Measurements from ENCODE around the gene C1orf122.
"Not testable (repeated sequence)": the region's sequence is repeated elsewhere in the genome, so short reads cannot be mapped to it uniquely, and the experiment has no call there.

Gene C1orf122

GRCh38 chr1:37807555-37808368 is at the start of gene C1orf122, which contains the start of gene YRDC:
TSS of gene C1orf122 (plus strand) at chr1:37807790. CDS start at chr1:37808405, 615 bp downstream.
TSS of gene YRDC (minus strand) at chr1:37808208. CDS start at chr1:37808180, 28 bp downstream.
- peak; percentile 93 for DNase-seq

DNA sequence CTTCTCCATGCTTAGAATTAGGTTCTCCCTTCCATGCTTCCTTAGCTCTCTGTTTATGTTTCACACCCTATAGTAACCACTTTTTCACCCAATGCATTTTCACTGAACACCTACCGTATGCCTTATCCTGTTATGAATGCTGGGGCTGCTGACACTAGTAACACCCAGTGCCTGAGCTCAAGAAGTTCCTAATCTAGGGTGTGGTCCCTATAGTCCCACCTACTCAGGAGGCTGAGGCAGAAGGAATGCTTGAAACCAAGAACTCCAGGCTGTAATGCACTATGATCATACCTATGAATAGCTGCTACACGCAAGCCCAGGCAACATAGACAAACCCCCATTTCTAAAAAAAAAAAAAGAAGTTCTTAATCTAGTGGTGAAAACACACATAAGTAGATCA is 48.1 kb upstream of the C1orf122 start:
- no peak for DNase-seq

GRCh38 chr1:37761416-37762095 is 46.0 kb upstream of the C1orf122 start:
- no peak for DNase-seq

- DNase-seq, result no peak
These were observed 45.1 kb upstream of the C1orf122 start for GRCh38 chr1:37762516-37762915.

- no peak for DNase-seq
These were observed 43.7 kb upstream of the C1orf122 start for GRCh38 chr1:37763791-37764413.

DNA sequence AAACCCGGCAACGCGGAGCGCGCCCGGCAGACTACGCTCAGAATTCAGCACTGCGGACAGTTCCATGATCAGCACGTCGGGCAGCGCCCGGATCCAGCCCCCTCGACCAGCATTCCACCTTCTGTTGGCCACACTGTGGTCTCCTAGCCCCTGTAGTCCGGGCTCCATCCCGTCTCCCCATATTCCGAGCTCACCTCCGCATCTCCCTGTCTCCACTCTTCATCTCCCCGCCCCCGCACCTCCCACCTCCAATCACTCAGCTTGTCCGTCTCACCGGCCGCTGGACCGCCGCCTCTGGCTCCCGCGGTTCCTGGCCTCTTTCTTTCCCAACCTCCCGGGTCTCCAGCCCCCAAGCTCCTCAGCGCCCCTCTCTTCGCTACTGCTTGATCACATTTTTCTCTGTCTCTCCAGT is 43.2 kb upstream of the C1orf122 start:
- DNase-seq, result peak; percentile 41 to 51

DNA sequence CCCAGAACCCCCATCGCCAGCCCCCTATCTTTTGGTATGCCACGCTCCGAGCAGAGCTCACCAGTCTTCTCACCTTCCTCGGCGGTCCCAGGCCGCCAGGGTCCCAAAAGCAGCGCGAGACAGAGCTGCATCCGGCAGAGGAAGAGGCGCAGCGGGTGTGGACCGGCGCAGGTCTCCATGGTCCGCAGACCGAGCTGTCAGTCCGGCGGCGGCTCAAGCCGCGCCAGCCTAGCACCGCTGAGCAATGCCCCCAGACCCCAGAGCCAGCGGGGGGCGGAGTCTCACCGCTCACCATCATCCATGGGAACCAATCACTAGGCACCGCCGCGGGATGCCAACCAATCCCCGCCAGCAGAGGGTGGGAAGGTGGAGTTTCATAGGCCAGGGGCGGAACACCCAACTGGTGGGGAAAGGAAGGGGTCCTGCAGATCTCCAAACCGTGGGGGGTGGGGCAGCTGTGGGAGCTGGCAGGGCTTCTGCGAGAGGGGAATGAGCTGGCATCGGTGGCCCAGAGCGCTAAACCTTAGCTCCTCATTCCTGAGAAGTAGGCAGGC is 42.6 kb upstream of the C1orf122 start, which contains the start of gene EPHA10:
Gene EPHA10 (minus strand): TSS at position 233 of the 554 bp plus-strand sequence. CDS start 54 bp downstream, at position 179.
- DNase-seq, result no peak

DNA sequence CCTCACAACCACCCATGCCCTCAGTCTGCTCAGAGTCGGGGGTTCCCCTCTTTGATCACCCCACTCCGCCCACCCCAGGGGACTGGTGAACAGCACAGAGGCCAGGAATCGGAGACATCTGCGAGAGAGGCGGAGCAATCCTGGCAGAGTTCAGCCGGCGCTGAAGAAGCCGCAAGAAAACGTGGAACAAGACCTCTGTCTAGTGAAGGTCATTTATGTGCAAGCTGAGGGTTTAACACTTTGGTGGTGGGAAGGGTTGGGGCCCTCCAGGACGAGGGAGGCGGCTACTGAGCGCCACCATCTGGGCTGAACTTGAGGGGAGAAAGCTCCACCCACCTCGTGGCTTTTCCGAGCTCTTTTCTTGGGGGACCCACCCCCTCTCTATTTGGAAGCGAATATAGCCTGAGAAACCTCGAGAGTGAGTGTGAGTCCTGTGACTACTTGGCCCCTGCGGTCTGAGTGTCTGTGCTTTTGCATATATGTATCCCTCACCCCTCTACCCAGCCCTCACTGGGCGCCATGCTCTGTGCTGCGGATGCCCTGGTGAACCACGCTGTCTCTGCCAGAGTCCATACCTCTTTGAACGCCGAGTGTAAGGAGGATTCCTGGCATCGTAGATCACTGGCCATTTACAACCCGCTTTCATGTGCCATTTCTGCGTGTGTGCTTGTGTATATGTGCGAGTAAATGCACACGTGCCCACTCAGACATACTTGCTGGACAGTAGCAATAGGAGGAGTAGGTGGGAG is 41.5 kb upstream of the C1orf122 start:
- DNase-seq, result no peak

DNA sequence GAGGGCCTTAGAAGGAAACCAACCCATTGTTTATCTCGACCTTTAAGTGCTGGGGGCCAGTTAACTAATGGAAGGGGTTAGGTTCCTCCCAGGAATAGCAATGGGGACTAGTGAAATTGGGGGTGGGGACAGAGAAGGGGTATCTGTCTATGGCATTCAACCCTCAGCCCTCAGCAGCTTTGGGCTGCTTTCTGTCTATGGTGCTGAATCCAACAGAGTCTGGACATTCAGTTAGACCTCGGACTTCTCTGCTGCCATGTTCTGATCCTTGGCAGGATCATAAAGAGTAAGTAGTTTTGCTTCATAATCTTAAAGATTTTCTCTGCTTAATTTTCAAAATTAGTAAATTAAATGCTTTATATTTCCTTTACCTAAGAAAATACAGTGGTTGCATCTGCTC is 40.1 kb upstream of the C1orf122 start:
- DNase-seq, result no peak

GRCh38 chr1:37771440-37771839 is 36.1 kb upstream of the C1orf122 start:
- not testable (repeated sequence) for DNase-seq

- no peak for DNase-seq
These were observed 30.6 kb upstream of the C1orf122 start for GRCh38 chr1:37776946-37777516.

DNA sequence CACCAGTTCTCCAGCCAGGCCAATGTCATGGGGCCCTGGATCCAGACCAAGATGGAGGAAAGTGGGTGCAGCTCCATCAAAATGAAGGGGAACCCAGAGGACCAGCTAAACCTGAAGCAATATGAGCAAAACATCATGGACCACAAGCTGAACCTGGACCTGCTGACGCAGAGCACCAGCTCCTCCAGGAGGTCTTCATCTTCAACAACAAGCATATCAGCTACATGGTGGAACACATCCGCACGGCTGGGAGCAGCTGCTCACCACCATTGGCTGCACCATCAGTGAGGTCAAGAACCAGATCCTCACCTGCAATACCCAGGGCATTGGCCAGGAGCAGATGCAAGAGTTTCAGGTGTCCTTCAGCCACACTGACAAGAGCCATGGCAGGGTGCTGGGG is 28.9 kb upstream of the C1orf122 start:
- DNase-seq, result no peak

DNA sequence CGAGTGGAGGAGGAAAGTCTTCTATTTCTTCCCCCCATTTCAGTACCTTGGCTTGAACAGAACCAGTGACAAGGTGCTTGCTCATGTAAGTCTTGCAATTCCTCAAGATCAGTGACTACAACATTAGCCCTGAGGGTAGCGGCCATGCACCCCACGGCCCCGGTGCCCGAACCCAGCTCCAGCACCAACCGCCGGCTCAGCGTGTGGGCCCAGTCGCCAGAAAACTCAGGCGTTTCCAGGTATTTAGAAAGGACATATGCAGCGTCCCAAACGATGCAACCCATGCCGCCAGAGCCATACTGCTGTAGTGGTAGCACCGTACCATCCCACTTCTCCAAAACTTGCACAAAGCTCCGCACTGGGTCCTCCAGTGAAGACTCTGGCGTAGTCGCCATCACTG is 25.1 kb upstream of the C1orf122 start:
- no peak for DNase-seq

DNA sequence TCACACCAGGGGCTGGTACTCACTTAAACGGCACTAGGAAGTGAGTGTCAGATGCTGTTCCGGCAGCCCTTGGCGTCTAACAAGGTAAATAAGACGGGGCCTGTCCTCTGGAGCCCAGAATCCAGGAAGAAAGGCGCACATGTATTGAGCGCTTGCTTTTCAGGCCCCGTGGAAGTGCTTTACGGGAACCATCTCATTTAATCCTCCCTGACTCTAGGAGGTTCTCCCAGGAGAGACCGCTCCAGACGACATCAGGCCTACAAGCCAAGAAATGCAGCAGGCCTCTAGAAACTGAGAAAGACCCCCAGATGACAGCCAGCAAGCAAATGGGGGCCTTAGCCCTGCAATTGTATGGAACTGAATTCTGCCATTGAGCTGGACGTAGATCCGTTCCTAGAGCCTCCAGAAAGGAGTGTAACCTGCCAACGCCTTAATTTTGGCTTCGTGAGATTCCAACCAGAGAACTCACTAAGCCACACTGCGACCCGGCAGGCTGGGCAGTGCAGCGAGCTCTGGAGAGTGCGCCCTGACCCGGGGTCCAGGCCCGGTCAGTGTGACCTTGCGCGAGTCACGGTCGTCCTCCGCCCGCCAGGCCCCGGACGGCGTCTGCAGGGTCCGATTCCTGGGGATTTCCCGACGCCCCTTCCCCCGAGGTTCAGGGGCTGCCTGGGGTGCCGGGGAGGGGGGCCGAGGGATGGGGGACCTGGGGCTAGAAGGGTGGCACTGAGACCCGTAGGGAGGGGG is 14.5 kb upstream of the C1orf122 start:
- DNase-seq, result no peak

DNA sequence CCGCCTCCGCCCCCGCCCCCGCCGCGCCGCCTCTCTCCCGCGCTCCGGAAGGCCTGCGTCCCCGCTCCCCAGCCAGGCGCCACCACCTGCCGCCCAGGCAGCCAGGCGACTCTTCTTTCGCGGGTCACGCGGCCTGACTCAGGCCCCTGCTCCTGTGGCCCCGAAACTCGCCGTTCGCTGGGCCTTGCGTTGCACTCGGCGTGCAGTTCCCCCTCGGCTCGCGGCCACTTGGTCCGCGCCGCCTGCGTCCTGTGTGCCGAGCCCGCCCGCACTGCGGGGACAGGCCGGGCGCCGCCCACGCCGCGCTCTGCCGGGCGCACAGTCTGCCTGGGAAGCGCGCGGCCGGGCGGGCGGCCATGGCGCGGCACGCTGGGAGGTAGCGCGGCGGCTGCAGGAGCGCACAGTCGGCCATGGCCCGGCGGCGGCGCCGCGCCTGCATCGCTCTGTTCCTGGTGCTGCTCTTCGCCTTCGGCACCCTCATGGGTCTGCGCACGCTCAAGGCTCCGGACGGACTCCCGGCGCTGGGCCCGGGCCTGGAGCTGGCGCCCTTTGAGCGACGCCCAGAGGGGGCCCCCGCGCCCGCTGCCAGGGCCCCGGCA is 13.7 kb upstream of the C1orf122 start, which contains the start of gene MANEAL:
Gene MANEAL (plus strand): TSS at position 75 of the 599 bp plus-strand sequence. CDS start 336 bp downstream, at position 411.
- peak; percentile 34 to 50 for DNase-seq

DNA sequence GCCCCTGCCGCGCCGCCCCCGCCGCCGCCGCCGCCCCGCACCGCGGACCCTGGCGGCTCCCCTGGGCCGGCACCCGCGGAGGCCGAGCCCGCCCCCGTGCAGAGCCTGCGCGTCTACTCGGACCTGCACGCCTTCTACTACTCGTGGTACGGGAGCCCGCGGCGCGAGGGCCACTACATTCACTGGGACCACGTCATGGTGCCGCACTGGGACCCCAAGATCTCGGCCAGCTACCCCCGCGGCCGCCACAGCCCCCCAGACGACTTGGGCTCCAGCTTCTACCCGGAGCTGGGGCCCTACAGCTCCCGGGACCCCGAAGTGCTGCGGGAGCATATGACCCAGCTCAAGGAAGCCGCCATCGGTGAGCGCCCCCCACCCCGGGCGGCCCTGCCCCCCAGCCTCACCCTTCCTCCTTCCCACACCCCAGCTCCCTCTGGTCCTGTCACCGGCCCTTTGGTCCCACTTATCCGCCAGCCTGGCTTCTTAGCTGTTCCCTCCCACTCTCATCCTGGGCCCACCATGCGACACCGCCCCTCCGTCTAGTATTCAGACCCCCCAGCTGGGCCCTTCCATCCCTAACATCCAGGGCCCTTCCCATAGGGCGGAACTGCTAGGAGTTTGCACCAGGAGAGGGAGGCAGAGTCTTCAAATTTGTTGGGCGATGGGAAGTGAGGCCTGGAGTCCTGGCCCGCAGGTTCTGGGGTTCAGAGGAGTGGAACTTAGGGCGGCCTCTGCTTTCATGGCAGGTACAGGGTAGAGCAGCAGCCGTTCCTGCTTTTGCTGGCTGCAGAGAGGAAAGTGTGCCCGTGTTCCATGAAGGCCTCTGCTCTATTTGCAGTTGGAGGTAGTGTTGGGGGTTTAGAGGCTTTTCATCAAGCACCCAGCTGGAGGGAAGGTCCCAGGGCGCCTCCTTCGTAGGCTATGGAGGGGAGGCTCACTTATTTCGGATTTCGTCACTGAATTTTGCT is 12.9 kb upstream of the C1orf122 start:
- DNase-seq, result peak in 1 of 2 experiments; percentile 23

DNA sequence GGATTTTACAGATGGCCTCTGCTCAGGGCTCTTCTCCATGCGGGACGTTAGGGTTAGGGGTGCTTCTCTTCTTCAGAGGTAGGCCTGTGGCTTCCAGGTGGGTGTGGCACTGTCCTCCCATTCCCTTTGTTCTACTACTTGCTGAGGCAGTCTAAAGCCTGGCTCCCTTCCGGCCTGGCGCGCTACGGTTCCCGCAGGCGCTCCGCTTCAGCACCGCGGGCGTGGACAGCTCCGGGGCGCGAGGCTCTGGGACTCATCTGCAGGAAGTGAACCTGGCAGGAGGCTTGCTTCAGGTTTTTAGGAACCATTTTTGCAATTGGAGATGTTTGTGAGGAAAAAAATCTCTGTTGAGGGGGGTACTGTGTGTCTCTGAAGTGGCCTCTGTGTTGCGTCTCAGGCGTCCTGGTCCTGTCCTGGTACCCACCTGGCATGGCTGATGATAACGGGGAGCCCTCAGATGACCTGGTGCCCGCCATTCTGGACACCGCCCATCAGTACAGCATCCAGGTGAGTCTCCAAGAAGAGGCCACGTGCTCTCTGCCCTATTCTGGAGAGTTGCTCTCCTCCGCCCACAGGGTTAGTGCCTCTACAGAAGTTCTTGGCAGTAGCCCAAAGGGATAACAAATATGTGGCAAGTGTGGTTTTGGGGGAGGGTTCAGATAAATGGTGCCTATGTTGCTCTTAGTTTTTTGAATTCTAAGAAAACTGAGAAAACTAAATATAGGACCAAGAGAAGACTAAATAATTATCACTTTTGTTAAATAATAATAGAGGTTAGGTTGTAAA is 12.1 kb upstream of the C1orf122 start:
- DNase-seq, result no peak

GRCh38 chr1:37797750-37798345 is 9.7 kb upstream of the C1orf122 start:
- no peak for DNase-seq

Measured in Kasumi-1 (cell line).